Brain microvascular endothelial cell (primary cell): ENCODE data around the gene LBHD1.
"Not testable (repeated sequence)": the region's sequence is repeated elsewhere in the genome, so short reads cannot be mapped to it uniquely, and the experiment has no call there.

Source experiments
- DNase-seq: peaks from one replicate; pipeline ENCODE4 v3.0.0-alpha.2; 2020
- H3K27ac ChIP-seq: fragments of 250-450 bp; sonication (Bioruptor Pico); 2 replicates; pipeline ENCODE4 v1.5.1; 2020; ENCODE audit warnings: mild to moderate bottlenecking, moderate library complexity
- H3K27me3 ChIP-seq: fragments of 250-450 bp; sonication (Bioruptor Pico); replicated peaks from 2 replicates; pipeline ENCODE4 v1.5.1; 2020; ENCODE audit warnings: mild to moderate bottlenecking
- H3K36me3 ChIP-seq: fragments of 250-450 bp; sonication (Bioruptor Pico); replicated peaks from 2 replicates; pipeline ENCODE4 v1.5.1; 2020; ENCODE audit warnings: mild to moderate bottlenecking
- H3K4me3 ChIP-seq: 2 replicates; pipeline ENCODE4 v1.5.1; 2011; ENCODE audit warnings: low read depth, mild to moderate bottlenecking, control low read depth, low read length, moderate library complexity
- CTCF ChIP-seq: IDR thresholded peaks from 2 replicates; pipeline ENCODE4 v1.5.1; 2011; ENCODE audit warnings: low read depth, mild to moderate bottlenecking, moderate library complexity, low read length, control low read depth, inconsistent platforms; ENCODE audit errors: missing control alignments
- in situ Hi-C: cut with HindIII; loops from 2 replicates; pipeline ENCODE4 v1.10.0; 2017; ENCODE audit warnings: low sequenced_read_pairs, low pct_ligation_motif_present

Gene LBHD1

GRCh38 chr11:62622476-62623089, 49.5 kb downstream of the LBHD1 start:
- Histone ChIP-seq H3K4me3 (no peak overlapping the region), H3K27me3 (no peaks in the 10 kb centered on the region), H3K36me3 (peaks cover 24% of the 10 kb centered on the region), H3K27ac (peak overlapping the region; percentile 40)
- in situ Hi-C loops = no loop called here
- no peak for DNase-seq
- TF ChIP-seq CTCF = no peak

GRCh38 chr11:62621567-62622470, 50.2 kb downstream of the LBHD1 start, which contains the start of gene B3GAT3:
B3GAT3 (minus strand) TSS chr11:62621986; CDS start chr11:62621947, 39 bp downstream.
- peak; percentile 18 for TF ChIP-seq CTCF
- peak within 1 kb of the TSS; percentile 78 for H3K4me3 ChIP-seq
- in situ Hi-C loops = no loop called here
- H3K27me3 ChIP-seq = no peaks in the 10 kb centered on the region
- H3K27ac ChIP-seq = peak within 1 kb of the TSS; percentile 40
- H3K36me3 ChIP-seq = peaks cover 23% of the 10 kb centered on the region
- peak; percentile 96 for DNase-seq

- in situ Hi-C loops = no loop called here
- peaks cover 23% of the 10 kb centered on the region for H3K36me3 ChIP-seq
- no peaks in the 10 kb centered on the region for H3K27me3 ChIP-seq
- H3K27ac ChIP-seq = peak overlapping the region; percentile 40
- no peak for TF ChIP-seq CTCF
- peak overlapping the region; percentile 78 for H3K4me3 ChIP-seq
- no peak for DNase-seq
Measured at GRCh38 chr11:62621027-62621566, 51.0 kb downstream of the LBHD1 start.

- DNase-seq, H3K27ac ChIP-seq, H3K4me3 ChIP-seq, H3K27me3 ChIP-seq, in situ Hi-C loops: not testable (repeated sequence)
- H3K36me3 ChIP-seq = peaks cover 12% of the 10 kb centered on the region
Measured at GRCh38 chr11:62616957-62617356, 55.1 kb downstream of the LBHD1 start.

- in situ Hi-C loops = no loop called here
- Histone ChIP-seq H3K36me3 (peaks cover 12% of the 10 kb centered on the region), H3K27me3 (no peaks in the 10 kb centered on the region), H3K4me3 (no peak overlapping the region), H3K27ac (no peak overlapping the region)
- no peak for DNase-seq
- no peak for TF ChIP-seq CTCF
Measured at GRCh38 chr11:62615521-62615920, 56.5 kb downstream of the LBHD1 start.

GRCh38 chr11:62614275-62614674, 57.8 kb downstream of the LBHD1 start:
- DNase-seq = no peak
- H3K36me3 ChIP-seq = peaks cover 10% of the 10 kb centered on the region
- in situ Hi-C loops = no loop called here
- H3K27me3 ChIP-seq = no peaks in the 10 kb centered on the region
- H3K4me3 ChIP-seq = no peak overlapping the region
- H3K27ac ChIP-seq = no peak overlapping the region
- TF ChIP-seq CTCF = no peak
